Thoracic aorta (tissue), 2 donors: Measurements from ENCODE around the gene SOX18. TPM values are rescaled to one million over a fixed set of nuclear protein-coding genes. Genes with fewer than 3 reads are reported as not detected.

Source experiments
- ATAC-seq: fragments of 150-250 bp; one replicate; pipeline ENCODE4 v1.8.0; 2017; ENCODE audit warnings: low read depth; ENCODE audit not compliant: insufficient number of reproducible peaks, low FRiP score
- DNase-seq: peaks from one replicate; pipeline ENCODE4 v3.0.0-alpha.2; 2020; ENCODE audit warnings: low spot score
- H3K27ac ChIP-seq, 2 donors: fragments of 200-600 bp; sonication (generic); 1 replicate in 1 of 2; 2 replicates in 1 of 2; pipeline ENCODE4 v1.5.1; 2016; ENCODE audit warnings: mild to moderate bottlenecking in 2 of 2, moderate library complexity in 2 of 2
- H3K27me3 ChIP-seq: fragments of 200-600 bp; sonication (generic); replicated peaks from 2 replicates; pipeline ENCODE4 v1.6.0; 2016; ENCODE audit warnings: mild to moderate bottlenecking; ENCODE audit not compliant: insufficient read depth
- H3K36me3 ChIP-seq: fragments of 200-600 bp; sonication (generic); one replicate; pipeline ENCODE4 v1.5.1; 2016
- H3K4me1 ChIP-seq, 2 donors: fragments of 200-600 bp; sonication (generic); 1 replicate in 1 of 2; 2 replicates in 1 of 2; pipeline versions ENCODE4 v1.5.1 to v1.6.0; 2016; ENCODE audit warnings: low read depth in 2 of 2, mild to moderate bottlenecking in 1 of 2; ENCODE audit not compliant: control insufficient read depth in 1 of 2
- H3K4me3 ChIP-seq: fragments of 200-600 bp; sonication (generic); 2 replicates; pipeline ENCODE4 v1.5.1; 2016; ENCODE audit warnings: mild to moderate bottlenecking
- H3K9me3 ChIP-seq: fragments of 200-600 bp; sonication (generic); 2 replicates; pipeline ENCODE4 v1.5.1; 2016
- total RNA-seq, 2 donors: library from RNA; depleted of rRNA; stranded (reverse); fragments of >200 nt; gene quantifications; one replicate each; pipeline versions ENCODE4 v1.1.0 to v1.2.3, GENCODE V29; 2016
- TF ChIP-seq, protein P1 (sequence below): fragments of 200-600 bp; sonication (generic); IDR thresholded peaks from one replicate; pipeline ENCODE4 v1.5.1; 2019; ENCODE audit warnings: antibody characterized with exemption

Gene SOX18
- total RNA-seq, 2 donors from 2014 or later, result 4.2 to 15.3 TPM

DNA sequence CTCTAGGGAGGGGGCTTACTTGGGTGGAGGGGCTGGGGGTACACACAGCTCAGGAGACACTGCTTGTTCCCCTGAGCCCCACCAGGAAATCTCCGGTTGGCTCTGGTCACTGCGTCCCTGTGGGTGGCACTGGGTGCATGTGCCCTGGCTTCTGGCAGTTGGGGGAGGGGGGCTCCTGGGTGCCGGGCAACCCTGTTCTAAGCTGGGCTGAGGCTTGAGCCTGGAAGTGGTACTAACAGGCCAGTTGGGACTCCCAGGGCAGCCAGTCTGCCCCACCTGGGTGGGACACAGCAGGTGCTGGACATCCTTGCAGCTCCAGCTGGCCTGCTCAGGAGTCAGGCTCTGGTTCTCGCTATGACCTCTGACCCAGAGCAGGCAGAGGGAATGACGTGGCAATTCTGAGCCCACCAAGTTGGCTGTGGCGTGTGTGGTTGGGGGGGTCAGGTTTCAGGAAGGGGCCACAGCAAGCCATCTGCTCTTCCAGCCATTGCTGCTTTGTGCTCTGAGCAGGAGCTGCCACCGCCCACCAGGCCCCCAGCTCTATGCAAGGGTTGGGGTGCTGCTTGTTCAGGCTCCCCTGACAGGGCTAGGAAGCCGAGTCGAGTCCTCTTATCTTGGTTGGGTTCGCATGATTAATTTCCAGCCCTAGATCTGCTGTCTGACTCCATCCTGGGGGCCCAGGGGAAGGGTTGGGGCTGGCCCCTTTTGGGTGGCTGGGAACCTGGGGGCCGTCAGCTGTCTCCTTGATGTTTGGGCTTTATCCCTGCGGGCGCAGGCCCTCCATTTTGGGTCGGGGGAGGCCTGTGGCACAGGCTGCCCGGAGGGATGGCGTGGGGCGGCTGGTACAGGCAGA is 12.9 kb downstream of the SOX18 start:
- no peak overlapping the region for H3K27ac ChIP-seq
- no peaks in the 10 kb centered on the region for H3K9me3 ChIP-seq
- ATAC-seq, result no peak
- H3K4me3 ChIP-seq, result no peak overlapping the region
- H3K36me3 ChIP-seq, result peaks cover 9% of the 10 kb centered on the region
- DNase-seq, result no peak
- TF ChIP-seq, protein P1, sequence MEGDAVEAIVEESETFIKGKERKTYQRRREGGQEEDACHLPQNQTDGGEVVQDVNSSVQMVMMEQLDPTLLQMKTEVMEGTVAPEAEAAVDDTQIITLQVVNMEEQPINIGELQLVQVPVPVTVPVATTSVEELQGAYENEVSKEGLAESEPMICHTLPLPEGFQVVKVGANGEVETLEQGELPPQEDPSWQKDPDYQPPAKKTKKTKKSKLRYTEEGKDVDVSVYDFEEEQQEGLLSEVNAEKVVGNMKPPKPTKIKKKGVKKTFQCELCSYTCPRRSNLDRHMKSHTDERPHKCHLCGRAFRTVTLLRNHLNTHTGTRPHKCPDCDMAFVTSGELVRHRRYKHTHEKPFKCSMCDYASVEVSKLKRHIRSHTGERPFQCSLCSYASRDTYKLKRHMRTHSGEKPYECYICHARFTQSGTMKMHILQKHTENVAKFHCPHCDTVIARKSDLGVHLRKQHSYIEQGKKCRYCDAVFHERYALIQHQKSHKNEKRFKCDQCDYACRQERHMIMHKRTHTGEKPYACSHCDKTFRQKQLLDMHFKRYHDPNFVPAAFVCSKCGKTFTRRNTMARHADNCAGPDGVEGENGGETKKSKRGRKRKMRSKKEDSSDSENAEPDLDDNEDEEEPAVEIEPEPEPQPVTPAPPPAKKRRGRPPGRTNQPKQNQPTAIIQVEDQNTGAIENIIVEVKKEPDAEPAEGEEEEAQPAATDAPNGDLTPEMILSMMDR, result no peak
- H3K4me1 ChIP-seq, result peaks cover 9 to 13% of the 10 kb centered on the region in 2 donors
- H3K27me3 ChIP-seq, result no peaks in the 10 kb centered on the region

DNA sequence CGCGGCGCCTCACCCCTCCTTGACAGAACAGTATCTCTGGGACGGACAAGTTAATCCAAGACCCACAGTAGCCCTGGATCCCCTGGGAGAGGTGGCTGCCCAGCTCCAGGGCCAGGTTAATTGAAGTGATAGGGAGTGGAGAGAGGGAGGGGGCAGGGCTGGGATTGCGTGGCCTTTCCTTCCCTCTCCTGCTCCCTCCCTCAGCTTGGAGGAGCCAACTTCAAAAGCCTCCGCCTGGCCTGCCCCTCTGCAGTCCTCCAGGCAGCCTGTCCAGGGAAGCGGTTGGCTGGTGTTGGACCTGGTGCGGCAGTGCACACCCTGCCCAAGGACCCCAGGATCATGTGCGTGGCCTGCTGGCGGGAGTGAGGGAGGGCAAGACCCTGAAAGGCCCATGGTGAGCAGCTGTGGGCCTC is 13.5 kb downstream of the SOX18 start, which contains the start of gene C20orf204:
TSS of gene C20orf204 (plus strand) at position 250 of the 413 bp plus-strand sequence. CDS start at position 392, 142 bp downstream.
- H3K27me3 ChIP-seq, result no peaks in the 10 kb centered on the region
- no peak within 1 kb of the TSS for H3K4me3 ChIP-seq
- DNase-seq (no peak), ATAC-seq (no peak)
- peaks cover 13% of the 10 kb centered on the region for H3K36me3 ChIP-seq
- no peaks in the 10 kb centered on the region for H3K9me3 ChIP-seq
- H3K4me1 ChIP-seq, result peaks cover 9 to 11% of the 10 kb centered on the region in 2 donors
- no peak within 1 kb of the TSS for H3K27ac ChIP-seq
- TF ChIP-seq, protein P1, result no peak

DNA sequence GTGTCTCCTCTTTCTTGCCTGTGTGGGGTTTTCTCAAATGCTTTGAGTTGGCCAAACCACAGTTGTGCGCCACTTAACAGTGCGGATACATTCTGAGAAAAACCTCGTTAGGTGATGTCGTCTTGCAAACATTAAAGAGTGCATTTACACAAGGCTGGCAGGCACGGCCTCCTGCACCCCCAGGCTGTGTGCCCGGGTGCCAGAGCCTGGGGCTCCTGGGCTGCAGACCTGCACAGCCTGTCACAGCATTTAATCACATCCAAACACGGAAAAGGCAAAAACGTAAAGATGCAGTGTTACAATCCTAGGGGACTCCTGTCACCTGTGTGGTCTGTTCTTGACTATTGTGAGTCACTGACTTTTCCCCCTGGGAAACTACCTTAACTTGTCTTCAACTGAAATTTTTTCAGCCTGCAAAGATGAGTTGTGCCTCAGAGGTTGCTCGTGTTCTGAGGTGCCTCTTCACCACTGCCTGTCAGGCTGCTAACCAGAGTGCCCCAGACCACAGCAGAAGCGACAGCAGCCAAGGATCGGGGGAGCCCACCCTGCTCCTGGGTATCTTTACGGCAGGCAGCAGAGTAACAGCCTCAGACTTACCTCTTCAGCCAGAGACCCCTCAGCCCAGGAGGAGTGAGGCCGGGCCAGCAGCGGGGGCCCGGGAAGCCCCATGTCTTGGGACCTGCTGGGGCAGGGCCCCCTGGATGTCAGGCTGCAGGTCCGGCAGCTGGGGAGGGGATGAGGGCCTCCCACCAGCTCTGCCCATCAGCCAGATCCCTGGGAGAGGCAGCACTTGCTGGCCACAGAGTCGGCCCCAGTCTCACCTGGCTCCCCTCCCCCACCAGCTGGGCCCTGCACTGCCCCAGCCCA is 14.1 kb downstream of the SOX18 start:
- peaks cover 9 to 11% of the 10 kb centered on the region in 2 donors for H3K4me1 ChIP-seq
- no peak overlapping the region for H3K4me3 ChIP-seq
- no peak for DNase-seq
- no peak overlapping the region for H3K27ac ChIP-seq
- H3K36me3 ChIP-seq, result peaks cover 20% of the 10 kb centered on the region
- ATAC-seq, result no peak
- no peaks in the 10 kb centered on the region for H3K9me3 ChIP-seq
- TF ChIP-seq, protein P1, result no peak
- no peaks in the 10 kb centered on the region for H3K27me3 ChIP-seq

DNA sequence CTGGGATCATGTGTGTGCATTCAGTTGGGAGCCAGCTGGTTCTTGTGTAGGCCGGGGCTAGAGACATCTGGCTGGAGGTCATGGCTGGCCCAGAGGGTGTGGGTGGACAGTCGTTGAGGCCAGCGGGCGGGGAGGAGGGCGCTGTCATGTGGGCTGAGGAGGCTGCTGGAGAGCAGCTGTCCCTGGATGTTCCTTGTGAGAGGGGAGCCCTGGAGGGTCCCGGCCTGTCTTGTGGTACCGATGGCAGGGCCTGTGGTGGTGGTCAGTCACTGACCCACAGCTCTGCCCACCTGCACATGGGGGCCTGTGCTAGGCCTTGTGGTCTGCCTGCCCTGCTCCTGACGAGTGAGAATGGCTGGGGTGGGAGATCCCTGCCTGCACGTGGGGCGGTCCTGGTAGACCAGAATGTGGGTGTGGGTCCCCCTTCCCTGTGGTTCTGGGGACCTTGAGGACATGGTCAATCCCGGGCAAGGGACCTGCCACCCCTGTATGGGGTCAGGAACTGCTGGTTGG is 15.4 kb downstream of the SOX18 start:
- no peaks in the 10 kb centered on the region for H3K9me3 ChIP-seq
- H3K4me1 ChIP-seq, result peaks cover 9% of the 10 kb centered on the region in 2 donors
- ATAC-seq (no peak), DNase-seq (no peak)
- no peak overlapping the region for H3K27ac ChIP-seq
- TF ChIP-seq, protein P1, result no peak
- no peak overlapping the region for H3K4me3 ChIP-seq
- H3K27me3 ChIP-seq, result no peaks in the 10 kb centered on the region
- H3K36me3 ChIP-seq, result peaks cover 32% of the 10 kb centered on the region
